HepG2 (cell line): Measurements from ENCODE around the gene RNPC3. TPM values are rescaled to one million over a fixed set of nuclear protein-coding genes. Genes with fewer than 3 reads are reported as not detected.

Experiments
- ATAC-seq: fragments of 200-7000 bp; cut with Tn5 transposase; 3 replicates; pipeline ENCODE4 v1.9.1; 2020; ENCODE audit warnings: mild to moderate bottlenecking, moderate library complexity
- BruUV-seq: library from RNA; stranded (reverse); fragments of 400-500 nt; replicated peaks from 2 replicates; lab custom pipeline; 2021; lab: Mats Ljungman, UMichigan
- CTCF ChIA-PET: fragments of 300-600 bp; formaldehyde crosslinking; extraction: SDS; loops from one replicate; lab custom pipeline; 2021; ENCODE audit warnings: low total read pairs, inconsistent platforms, low intra/inter-chr PET ratio; lab: Yijun Ruan, JAX
- POLR2A ChIA-PET: fragments of 350-600 bp; sonication (Branson Sonifier 250); formaldehyde crosslinking; loops from one replicate; lab custom pipeline; 2020; ENCODE audit warnings: antibody characterized with exemption, inconsistent platforms; lab: Yijun Ruan, JAX
- DNase-seq: peaks from one replicate; pipeline ENCODE4 v3.0.0-alpha.2; 2015; ENCODE audit warnings: low spot score
- FAIRE-seq: peaks from 3 replicates; lab custom pipeline; 2011; peaks lifted over from hg19 to GRCh38; lab: Jason Lieb, UNC
- H2AFZ ChIP-seq: one replicate; pipeline ENCODE4 v1.6.1; 2011; ENCODE audit warnings: low read length, inconsistent platforms
- H3K27ac ChIP-seq: fragments of 300-600 bp; 3 replicates; pipeline ENCODE4 v1.8.0; 2011; ENCODE audit warnings: mixed run types, mild to moderate bottlenecking, mixed read lengths, low read length, inconsistent platforms; ENCODE audit not compliant: insufficient read depth; ENCODE audit errors: extremely low read length
- H3K27me3 ChIP-seq, 2 experiments: fragments of 200-600 bp in 1 of 2; 2 replicates in 1 of 2; 3 replicates in 1 of 2; pipeline versions ENCODE4 v1.6.0 to v1.8.0; 2011; ENCODE audit warnings: low read length in 2 of 2, mild to moderate bottlenecking in 2 of 2, moderate library complexity in 2 of 2, inconsistent platforms in 1 of 2; ENCODE audit not compliant: insufficient read depth in 2 of 2, control insufficient read depth in 1 of 2
- H3K36me3 ChIP-seq, 2 experiments: fragments of 200-600 bp in 1 of 2; replicated peaks in 1 of 2; 2 replicates in 1 of 2; 3 replicates in 1 of 2; pipeline versions ENCODE4 v1.5.1 to v1.8.0; 2011; ENCODE audit warnings: low read length in 2 of 2, inconsistent platforms in 1 of 2; ENCODE audit not compliant: insufficient read depth in 2 of 2, control insufficient read depth in 1 of 2
- H3K4me1 ChIP-seq: 2 replicates; pipeline ENCODE4 v1.5.1; 2012; ENCODE audit warnings: low read length, inconsistent platforms; ENCODE audit not compliant: insufficient read depth
- H3K4me2 ChIP-seq: 2 replicates; pipeline ENCODE4 v1.6.0; 2011; ENCODE audit warnings: low read depth, low read length, inconsistent platforms
- H3K4me3 ChIP-seq, 3 experiments: fragments of 200-600 bp in 1 of 3; sonication (generic), shearing (Covaris generic) in 1 of 3; replicated peaks in 1 of 3; 2 replicates each; pipeline ENCODE4 v1.5.1; 2011 to 2016; ENCODE audit warnings: low read length in 3 of 3, inconsistent platforms in 2 of 3, low read depth in 2 of 3, mild to moderate bottlenecking in 2 of 3, control low read depth in 1 of 3, mixed read lengths in 1 of 3; ENCODE audit not compliant: insufficient read depth in 1 of 3
- H3K79me2 ChIP-seq: one replicate; pipeline ENCODE4 v1.6.1; 2011; ENCODE audit warnings: low read length, inconsistent platforms; ENCODE audit not compliant: insufficient read depth
- H3K9ac ChIP-seq: 2 replicates; pipeline ENCODE4 v1.6.0; 2011; ENCODE audit warnings: mild to moderate bottlenecking, low read depth, low read length, inconsistent platforms; ENCODE audit not compliant: insufficient read depth
- H3K9me3 ChIP-seq: 2 replicates; pipeline ENCODE4 v1.5.1; 2012; ENCODE audit warnings: mild to moderate bottlenecking, low read length
- H4K20me1 ChIP-seq: 2 replicates; pipeline ENCODE4 v1.6.0; 2011; ENCODE audit warnings: inconsistent platforms, mild to moderate bottlenecking, low read length, moderate library complexity; ENCODE audit not compliant: insufficient read depth
- CBX2 ChIP-seq, 2 experiments: fragments of 200-600 bp in 1 of 2; sonication (generic); formaldehyde crosslinking in 1 of 2; IDR thresholded peaks; 2 replicates each; pipeline versions ENCODE4 v1.7.0 to v1.8.1; 2018 to 2022; ENCODE audit warnings: low read depth in 2 of 2, low read length in 1 of 2, mild to moderate bottlenecking in 1 of 2, missing genetic modification reagents in 1 of 2
- FOXP4 ChIP-seq: sonication (generic); formaldehyde crosslinking; IDR thresholded peaks from 2 replicates; pipeline ENCODE4 v1.4.0; 2020; ENCODE audit warnings: missing genetic modification reagents
- HNRNPUL1 ChIP-seq: fragments of 200-400 bp; formaldehyde crosslinking; IDR thresholded peaks from 2 replicates; pipeline ENCODE4 v1.6.1; 2017; ENCODE audit warnings: low read depth, mild to moderate bottlenecking, low read length, moderate library complexity
- HOXA9 ChIP-seq: sonication (generic); formaldehyde crosslinking; IDR thresholded peaks from 2 replicates; pipeline ENCODE4 v1.8.1; 2022; ENCODE audit warnings: missing genetic modification reagents, mild to moderate bottlenecking, moderate library complexity, borderline replicate concordance
- NFE2L1 ChIP-seq: sonication (generic); formaldehyde crosslinking; IDR thresholded peaks from 2 replicates; pipeline ENCODE4 v1.4.0; 2020; ENCODE audit warnings: missing genetic modification reagents, mild to moderate bottlenecking, borderline replicate concordance
- NR2F2 ChIP-seq: IDR thresholded peaks from 2 replicates; pipeline ENCODE4 v1.6.1; 2012; ENCODE audit warnings: low read depth, inconsistent platforms, borderline replicate concordance
- PHB2 ChIP-seq: fragments of 450-650 bp; IDR thresholded peaks from 2 replicates; pipeline ENCODE4 v1.6.1; 2018; ENCODE audit not compliant: partially characterized antibody
- RXRB ChIP-seq: IDR thresholded peaks from 2 replicates; pipeline ENCODE4 v1.6.1; 2016; ENCODE audit warnings: borderline replicate concordance, missing genetic modification reagents, missing compliant biosample characterization
- SMARCC2 ChIP-seq: fragments of 450-650 bp; IDR thresholded peaks from 2 replicates; pipeline ENCODE4 v1.6.1; 2017; ENCODE audit warnings: antibody characterized with exemption, mild to moderate bottlenecking
- SP1 ChIP-seq, 2 experiments: fragments of 450-650 bp in 1 of 2; sonication (generic) in 1 of 2; formaldehyde crosslinking in 1 of 2; IDR thresholded peaks; 2 replicates each; pipeline versions ENCODE4 v1.4.0 to v1.6.1; 2016 to 2020; ENCODE audit warnings: missing genetic modification reagents in 1 of 2
- ZBTB3 ChIP-seq: sonication (generic); formaldehyde crosslinking; IDR thresholded peaks from 2 replicates; pipeline ENCODE4 v1.4.0; 2020; ENCODE audit warnings: low read depth, mild to moderate bottlenecking, moderate library complexity, missing genetic modification reagents, borderline replicate concordance
- ZBTB44 ChIP-seq: sonication (generic); formaldehyde crosslinking; IDR thresholded peaks from 2 replicates; pipeline ENCODE4 v1.4.0; 2020; ENCODE audit warnings: missing genetic modification reagents
- ZIK1 ChIP-seq: sonication (generic); formaldehyde crosslinking; IDR thresholded peaks from 2 replicates; pipeline ENCODE4 v1.5.0; 2020; ENCODE audit warnings: mild to moderate bottlenecking, low read depth, missing genetic modification reagents, borderline replicate concordance
- ZKSCAN5 ChIP-seq: sonication (generic); formaldehyde crosslinking; IDR thresholded peaks from 2 replicates; pipeline ENCODE4 v1.5.1; 2020; ENCODE audit warnings: mild to moderate bottlenecking, missing genetic modification reagents
- ZNF10 ChIP-seq: sonication (generic); formaldehyde crosslinking; IDR thresholded peaks from 2 replicates; pipeline ENCODE4 v1.4.0; 2020; ENCODE audit warnings: mild to moderate bottlenecking, low read depth, missing genetic modification reagents, borderline replicate concordance
- ZNF30 ChIP-seq: sonication (generic); formaldehyde crosslinking; IDR thresholded peaks from 2 replicates; pipeline ENCODE4 v1.5.0; 2020; ENCODE audit warnings: mild to moderate bottlenecking, missing genetic modification reagents
- ZNF350 ChIP-seq: sonication (generic); formaldehyde crosslinking; IDR thresholded peaks from 2 replicates; pipeline ENCODE4 v1.4.0; 2020; ENCODE audit warnings: mild to moderate bottlenecking, low read depth, missing genetic modification reagents, borderline replicate concordance
- ZSCAN20 ChIP-seq: sonication (generic); formaldehyde crosslinking; IDR thresholded peaks from 2 replicates; pipeline ENCODE4 v1.4.0; 2020; ENCODE audit warnings: missing genetic modification reagents, mild to moderate bottlenecking, borderline replicate concordance
- ZSCAN31 ChIP-seq: sonication (generic); formaldehyde crosslinking; IDR thresholded peaks from 2 replicates; pipeline ENCODE4 v1.5.0; 2020; ENCODE audit warnings: low read depth, mild to moderate bottlenecking, missing genetic modification reagents
- WGBS: methylation state at CpG from one replicate; pipeline ENCODE4 v1.1.6; 2017; ENCODE audit warnings: low lambda C conversion rate; 5-methylcytosine and 5-hydroxymethylcytosine counted together
- in situ Hi-C: cut with HindIII; loops from 2 replicates; pipeline ENCODE4 v1.10.0; 2017; ENCODE audit warnings: low pct_unique_long_range_greater_than_20kb; ENCODE audit not compliant: extremely low pct_ligation_motif_present
- intact Hi-C: fragments of 100-400 bp; cut with micrococcal nuclease; formaldehyde crosslinking; loops from one replicate; pipeline ENCODE4 v1.10.0; 2022; ENCODE audit not compliant: unreplicated experiment
- polyA plus RNA-seq, 8 experiments: library from polyadenylated mRNA; depleted of rRNA in 3 of 8; stranded (reverse) in 7 of 8; unstranded in 1 of 8; fragments of >200 nt; fragmentation: Illumina TruSeq in 4 of 8; extraction: Trizol in 4 of 8; gene quantifications; 2 replicates each; pipeline versions ENCODE4 v1.2.1 to v1.2.3, GENCODE V29; 2011 to 2016; ENCODE audit warnings: low read depth in 4 of 8, missing spikeins in 1 of 8, mixed read lengths in 1 of 8; ENCODE audit not compliant: insufficient read depth in 1 of 8
- total RNA-seq, 5 experiments: library from RNA; depleted of rRNA; stranded (reverse); fragments of >200 nt; fragmentation: Illumina TruSeq; extraction: Trizol; gene quantifications; 2 replicates each; pipeline ENCODE4 v1.2.3, GENCODE V29; 2016; ENCODE audit warnings: low read depth in 1 of 5
- TF ChIP-seq, protein P1 (sequence below): sonication (generic); formaldehyde crosslinking; IDR thresholded peaks from 2 replicates; pipeline ENCODE4 v1.5.1; 2020; ENCODE audit warnings: missing genetic modification reagents, mild to moderate bottlenecking, borderline replicate concordance

Gene RNPC3
- total and polyA plus RNA-seq, 2 of the 13 experiments (the other 11 are each of a cell fraction or from before 2014, with no cell fraction given), result 9.1 to 22.1 TPM

DNA sequence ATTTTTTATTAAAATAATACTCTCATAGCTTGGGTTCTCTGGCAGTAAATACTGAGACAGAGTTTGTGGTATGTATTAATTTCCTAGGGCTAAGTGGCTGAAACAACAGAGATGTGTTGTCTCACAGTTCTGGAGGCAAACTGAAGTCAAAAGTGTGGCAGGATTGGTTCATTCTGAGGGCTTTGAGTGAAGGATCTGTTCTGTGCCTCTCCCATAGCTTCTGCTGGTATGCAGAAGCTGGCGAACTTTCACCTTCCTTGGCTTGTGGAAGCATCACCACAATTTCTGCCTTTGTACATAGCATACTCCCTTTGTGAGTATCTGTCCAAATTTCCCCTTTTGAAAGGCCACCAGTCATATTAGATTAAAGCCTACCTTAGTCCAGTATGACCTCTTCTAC, 21.0 kb downstream of the RNPC3 start:
- H3K27ac ChIP-seq, result no peak overlapping the region
- in situ Hi-C loops, result no loop called here
- WGBS, result 100% methylated on average over 1 of the region's 1 CpG
- no peak overlapping the region for H3K4me2 ChIP-seq
- no peaks in the 10 kb centered on the region for H3K4me1 ChIP-seq
- H3K36me3 ChIP-seq, result peaks cover 6 to 40% of the 10 kb centered on the region in 2 experiments
- no TSS peak for BruUV-seq
- DNase-seq (no peak), ATAC-seq (no peak), FAIRE-seq (no peak)
- POLR2A ChIA-PET, result no interaction called here
- intact Hi-C loops, result no loop called here
- no peak overlapping the region for H2AFZ ChIP-seq
- no peaks in the 10 kb centered on the region for H3K9me3 ChIP-seq
- TF ChIP-seq ZBTB3 (CRISPR knock-in tag) (no peak), ZBTB44 (CRISPR knock-in tag) (no peak), HOXA9 (no peak), SP1 (IDR thresholded peaks at IDR 0.05) (no peak), SP1 (CRISPR knock-in tag; IDR thresholded peaks at IDR 0.05) (no peak), RXRB (no peak), ZSCAN31 (CRISPR knock-in tag) (no peak), ZNF10 (CRISPR knock-in tag) (no peak), PHB2 (no peak), ZIK1 (CRISPR knock-in tag) (no peak), CBX2 (IDR thresholded peaks at IDR 0.05; ENCODE audit: low read depth, low read length) (no peak), CBX2 (CRISPR knock-in tag; IDR thresholded peaks at IDR 0.05; ENCODE audit: low read depth) (no peak), FOXP4 (CRISPR knock-in tag) (no peak), HNRNPUL1 (no peak), NFE2L1 (CRISPR knock-in tag) (no peak), ZNF30 (no peak), NR2F2 (no peak), ZKSCAN5 (CRISPR knock-in tag) (no peak), ZSCAN20 (CRISPR knock-in tag) (no peak), ZNF350 (CRISPR knock-in tag) (no peak), SMARCC2 (no peak)
- TF ChIP-seq, protein P1, sequence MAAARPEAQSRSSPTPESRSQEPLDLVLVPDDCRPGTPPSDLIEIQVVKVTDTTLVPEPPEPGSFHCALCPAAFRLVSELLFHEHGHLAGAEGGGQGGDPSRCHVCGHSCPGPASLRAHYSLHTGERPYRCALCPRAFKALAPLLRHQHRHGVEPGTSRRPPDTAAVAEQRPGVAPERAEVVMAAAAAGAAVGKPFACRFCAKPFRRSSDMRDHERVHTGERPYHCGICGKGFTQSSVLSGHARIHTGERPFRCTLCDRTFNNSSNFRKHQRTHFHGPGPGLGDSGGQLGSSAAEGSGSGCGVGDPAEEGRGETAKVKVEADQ (CRISPR knock-in tag), result no peak
- H3K9ac ChIP-seq, result no peak overlapping the region
- H4K20me1 ChIP-seq, result no peaks in the 10 kb centered on the region
- no peak overlapping the region for H3K4me3 ChIP-seq
- H3K79me2 ChIP-seq, result no peaks in the 10 kb centered on the region
- H3K27me3 ChIP-seq, result no peaks in the 10 kb centered on the region
- CTCF ChIA-PET, result no interaction called here
